GM18907 (cell line): ENCODE results near the gene TBC1D12.
"Not testable (repeated sequence)": the region's sequence is repeated elsewhere in the genome, so short reads cannot be mapped to it uniquely, and the experiment has no call there.

Experiments used
- ATAC-seq: cut with Tn5 transposase; IDR thresholded peaks from one replicate; pipeline ENCODE4 v1.9.1; 2021; ENCODE audit warnings: mild to moderate bottlenecking, moderate library complexity; ENCODE audit not compliant: unreplicated experiment

TBC1D12 gene

DNA sequence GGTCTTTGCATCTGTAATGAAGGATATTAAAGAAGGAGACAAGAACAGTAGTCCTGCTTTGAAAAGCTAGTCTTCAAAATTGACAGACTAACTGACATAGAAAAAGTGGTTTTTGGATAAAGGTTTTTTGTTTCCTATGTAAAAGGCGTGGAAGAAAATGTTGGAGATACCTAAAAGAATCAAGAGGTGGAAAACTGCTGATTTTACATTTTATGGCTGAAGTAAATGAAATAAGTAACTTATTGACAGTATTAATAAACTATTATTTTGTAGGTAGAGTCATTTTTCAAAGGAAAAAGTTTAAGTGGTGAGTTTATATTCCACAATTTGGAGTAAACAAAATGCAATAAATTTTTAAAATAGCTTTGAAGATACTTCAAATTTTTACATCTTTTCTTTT is 130.7 kb downstream of the TBC1D12 start:
- no peak for ATAC-seq

DNA sequence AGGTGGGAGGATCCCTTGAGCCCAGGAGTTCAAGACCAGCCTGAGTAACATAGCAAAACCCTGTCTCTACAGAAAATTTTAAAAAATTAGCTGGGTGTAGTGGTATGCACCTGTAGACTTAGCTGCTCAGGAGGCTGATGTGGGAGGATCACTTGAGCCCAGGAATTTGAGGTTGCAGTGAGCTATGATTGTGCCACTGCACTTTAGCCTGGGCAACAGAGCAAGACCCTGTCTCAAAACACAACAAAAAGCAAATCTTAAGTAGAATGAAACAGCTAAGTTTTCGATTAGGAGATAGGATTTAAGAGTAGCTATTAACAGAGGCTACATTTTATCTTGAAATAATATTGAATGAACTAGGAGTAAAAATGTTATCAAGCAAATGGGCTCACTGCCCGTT is 139.9 kb downstream of the TBC1D12 start:
- ATAC-seq = not testable (repeated sequence)

DNA sequence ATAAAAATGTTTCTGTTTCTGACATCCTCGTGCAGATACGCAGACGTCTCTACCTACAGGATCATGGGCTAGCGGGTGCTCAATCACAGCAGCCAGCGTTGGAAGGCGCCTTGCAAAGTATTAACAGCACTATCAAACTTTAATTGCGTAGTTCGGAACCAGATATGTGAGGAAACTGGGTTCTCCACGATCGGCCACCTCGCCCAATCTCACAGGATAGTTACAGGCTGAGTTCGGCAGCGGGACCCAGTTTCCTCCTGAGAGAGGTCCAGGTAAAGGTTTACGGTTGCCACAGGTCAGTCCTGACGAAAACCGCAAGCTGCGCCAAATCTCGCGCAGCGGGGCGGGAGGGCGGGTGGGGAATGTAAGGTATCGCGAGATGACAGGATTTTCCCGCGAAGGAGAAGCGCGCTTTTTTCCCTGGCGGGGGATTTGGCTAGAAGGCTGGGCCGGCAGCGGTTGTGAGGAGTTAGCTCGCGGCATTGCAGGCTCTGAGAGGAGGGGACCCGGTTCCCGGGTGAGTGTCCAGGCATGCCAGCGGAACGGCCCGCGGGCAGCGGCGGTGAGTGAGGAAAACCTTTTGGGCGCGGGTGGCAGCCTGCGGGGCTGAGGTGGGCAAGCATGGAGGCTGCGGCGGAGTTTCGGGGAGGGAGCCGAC is 143.2 kb downstream of the TBC1D12 start, which contains the start of gene HELLS:
Gene HELLS (plus strand): TSS at position 398 of the 658 bp plus-strand sequence. CDS start 134 bp downstream, at position 532.
- ATAC-seq = peak; percentile 83

DNA sequence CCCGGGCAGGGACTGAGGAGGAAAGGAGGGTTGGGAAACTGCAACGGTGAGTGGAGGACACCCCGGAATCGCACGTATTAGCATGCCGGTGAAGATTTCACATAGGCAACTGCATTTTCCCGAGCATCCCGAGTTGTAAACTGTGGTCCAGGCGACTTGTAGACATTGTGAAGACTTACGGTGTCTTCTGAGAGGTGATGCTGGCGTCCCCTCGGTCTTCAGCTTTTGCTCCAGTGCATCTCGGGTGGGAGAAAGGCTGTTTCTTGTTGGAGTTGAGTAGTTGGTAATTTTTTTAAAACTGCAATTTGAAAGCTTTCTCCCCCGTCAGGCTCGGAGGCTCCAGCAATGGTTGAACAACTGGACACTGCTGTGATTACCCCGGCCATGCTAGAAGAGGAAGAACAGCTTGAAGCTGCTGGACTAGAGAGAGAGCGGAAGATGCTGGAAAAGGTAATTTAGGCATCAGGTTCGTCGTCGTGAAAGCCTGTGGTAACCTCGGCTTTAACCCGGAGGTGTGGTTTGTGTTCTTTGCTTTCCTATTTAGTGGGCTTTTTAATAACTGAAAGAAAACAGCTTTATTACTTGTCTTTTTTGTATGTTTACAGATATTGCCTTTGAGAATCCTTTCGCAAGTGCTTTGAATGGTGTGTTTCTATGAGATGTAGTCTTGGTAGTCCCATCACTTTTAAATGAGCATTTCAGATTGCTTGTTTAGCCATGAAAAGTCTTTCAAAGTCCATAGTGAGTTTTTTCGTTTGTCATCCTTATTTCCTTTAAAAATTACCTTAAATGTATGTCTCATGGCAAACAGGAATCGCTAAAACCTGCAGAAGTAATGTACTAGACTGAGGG is 143.9 kb downstream of the TBC1D12 start:
- ATAC-seq = peak; percentile 19

DNA sequence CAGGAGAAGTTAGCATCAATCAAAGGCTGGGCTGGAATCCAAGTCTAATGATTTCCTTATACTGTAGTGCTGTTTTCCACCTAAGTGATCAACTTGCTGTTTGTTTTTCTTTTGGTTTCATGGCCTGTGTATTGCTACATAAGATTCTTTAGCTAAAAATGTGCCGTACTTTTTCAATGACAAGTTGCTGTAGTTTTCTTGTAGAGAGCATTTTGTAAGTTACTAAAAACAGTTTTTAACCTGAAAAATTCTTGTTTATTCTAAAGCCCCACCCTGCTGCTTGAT is 144.5 kb downstream of the TBC1D12 start:
- ATAC-seq = no peak

DNA sequence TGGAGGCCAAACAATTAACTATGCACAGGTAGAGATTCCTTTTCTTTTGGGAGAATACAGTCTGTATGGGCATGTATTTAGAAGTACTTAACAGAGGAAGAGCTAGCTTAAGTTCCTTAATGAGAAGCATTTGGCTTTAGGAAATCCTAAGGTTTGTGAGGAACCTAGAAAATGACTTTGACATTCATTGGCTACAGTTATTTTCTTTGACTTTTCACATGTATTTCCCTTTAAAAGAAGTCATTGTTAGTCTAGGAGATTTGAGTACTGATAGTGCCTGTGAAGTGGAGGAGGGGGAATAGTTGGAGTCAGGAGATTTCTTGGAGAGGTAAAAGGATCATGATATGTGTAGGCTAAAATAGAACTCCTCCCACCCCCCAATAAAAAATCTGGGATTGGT is 146.9 kb downstream of the TBC1D12 start:
- no peak for ATAC-seq

DNA sequence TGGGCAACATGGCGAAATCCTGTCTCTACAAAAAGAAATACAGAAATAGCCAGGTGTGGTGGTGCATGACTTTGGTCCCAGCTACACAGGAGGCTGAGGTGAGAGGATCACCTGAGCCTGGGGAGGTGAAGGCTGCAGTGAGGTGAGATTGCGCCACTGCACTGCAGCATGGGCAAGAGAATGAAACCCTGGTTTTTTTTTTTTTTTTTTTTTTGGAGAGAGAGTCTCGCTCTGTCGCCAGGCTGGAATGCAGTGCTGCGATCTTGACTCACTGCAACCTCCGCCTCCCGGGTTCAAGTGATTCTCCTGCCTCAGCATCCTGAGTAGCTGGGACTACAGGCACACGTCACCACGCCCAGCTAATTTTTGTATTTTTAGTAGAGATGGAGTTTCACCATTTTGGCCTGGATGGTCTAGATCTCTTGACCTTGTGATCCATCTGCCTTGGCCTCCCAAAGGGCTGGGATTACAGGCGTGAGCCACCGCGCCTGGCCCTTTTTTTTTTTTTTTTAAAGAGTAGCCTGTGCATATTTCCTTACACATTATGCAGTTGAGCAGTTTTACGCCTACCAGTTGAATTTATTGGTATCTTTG is 165.5 kb downstream of the TBC1D12 start:
- not testable (repeated sequence) for ATAC-seq

DNA sequence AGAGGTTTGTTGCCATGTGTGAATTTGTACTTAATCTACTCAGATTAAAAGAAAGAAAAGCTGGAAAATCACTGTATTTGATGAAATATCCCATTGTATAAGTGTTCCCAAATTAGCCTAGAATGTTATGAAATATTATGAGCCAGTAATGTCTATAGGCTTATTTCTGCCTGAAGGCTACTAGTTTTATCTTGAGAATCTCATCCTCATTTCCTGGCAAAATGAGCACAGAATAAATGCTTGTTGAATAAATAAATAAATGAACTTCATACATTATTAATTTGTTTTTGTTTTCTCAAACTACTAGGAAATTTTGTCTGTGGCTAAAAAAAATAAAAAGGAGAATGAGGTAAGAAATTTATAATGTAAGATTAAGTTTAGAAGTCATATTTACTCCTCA is 168.7 kb downstream of the TBC1D12 start:
- ATAC-seq = no peak

DNA sequence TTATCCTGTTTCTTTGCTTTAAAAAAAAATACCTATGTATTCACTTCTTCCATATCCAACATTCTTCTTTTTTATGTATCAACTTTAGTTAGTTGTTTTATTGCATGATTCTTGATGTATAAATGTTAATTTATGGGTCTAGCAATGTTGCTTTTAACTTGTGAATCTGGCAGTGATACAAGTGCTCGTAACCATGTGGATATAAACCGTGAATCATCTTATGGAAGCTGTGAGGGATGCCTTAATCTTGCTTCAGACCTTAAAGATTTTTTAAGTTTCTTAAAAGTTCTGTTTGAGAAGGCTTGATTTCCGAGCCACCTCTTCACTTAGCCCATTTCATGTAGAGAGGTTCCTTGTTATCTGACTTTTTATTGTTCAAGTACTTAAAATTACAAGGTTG is 169.2 kb downstream of the TBC1D12 start:
- ATAC-seq = no peak

DNA sequence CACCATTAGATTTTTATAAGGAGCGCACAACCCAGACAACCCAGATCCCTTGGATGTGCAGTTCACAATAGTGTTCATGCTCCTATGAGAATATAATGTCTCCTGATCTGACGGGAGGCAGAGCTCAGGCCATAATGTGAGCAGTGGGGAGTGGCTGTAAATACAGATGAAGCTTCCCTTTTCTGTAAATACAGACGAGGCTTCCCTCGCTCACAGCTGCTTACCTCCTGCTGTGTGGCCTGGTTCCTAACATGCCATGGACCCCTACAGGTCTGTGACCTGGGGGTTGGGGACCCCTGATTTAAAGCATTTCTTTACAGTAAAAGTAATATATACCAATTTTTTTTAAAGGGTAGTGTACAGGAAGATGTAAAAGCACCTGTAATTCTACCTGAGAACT is 176.4 kb downstream of the TBC1D12 start:
- no peak for ATAC-seq

DNA sequence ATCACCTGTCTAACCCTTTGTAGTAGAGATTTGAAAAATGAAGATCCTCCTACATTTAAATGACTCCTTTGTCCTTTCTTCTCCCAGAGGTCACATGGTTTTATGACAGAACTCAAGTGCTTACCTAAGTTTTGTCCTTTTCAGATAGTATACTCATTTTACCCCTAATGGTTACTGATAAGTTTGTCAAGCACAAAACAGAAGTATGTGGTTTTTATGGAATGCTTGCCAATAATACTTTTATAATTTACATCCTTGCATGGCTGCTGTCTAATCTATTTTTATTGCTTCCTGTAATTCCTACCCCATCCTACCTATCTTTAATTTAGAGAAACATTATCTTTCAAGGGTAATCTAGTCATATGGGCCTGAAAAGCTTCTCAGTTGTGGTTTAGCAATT is 180.8 kb downstream of the TBC1D12 start:
- no peak for ATAC-seq
